GM19324 (cell line): ENCODE results near the gene LZTR1.

Experiments
- ATAC-seq: cut with Tn5 transposase; IDR thresholded peaks from one replicate; pipeline ENCODE4 v1.9.1; 2021; ENCODE audit warnings: mild to moderate bottlenecking, moderate library complexity; ENCODE audit not compliant: unreplicated experiment, low FRiP score

LZTR1 gene

GRCh38 chr22:20949698-20950183 is 32.4 kb upstream of the LZTR1 start:
- no peak for ATAC-seq

GRCh38 chr22:20951151-20951931 is 30.8 kb upstream of the LZTR1 start:
- ATAC-seq, result no peak

- no peak for ATAC-seq
Observed at GRCh38 chr22:20951932-20952380, 30.1 kb upstream of the LZTR1 start.

- no peak for ATAC-seq
Observed at GRCh38 chr22:20952544-20953341, 29.4 kb upstream of the LZTR1 start.

- no peak for ATAC-seq
Observed at GRCh38 chr22:20953342-20953608, 28.8 kb upstream of the LZTR1 start.

GRCh38 chr22:20953668-20954500 is 28.2 kb upstream of the LZTR1 start:
- ATAC-seq, result no peak

- ATAC-seq, result no peak
Observed at GRCh38 chr22:20955548-20955947, 26.5 kb upstream of the LZTR1 start.

- no peak for ATAC-seq
Observed at GRCh38 chr22:20956258-20957101, 25.6 kb upstream of the LZTR1 start.

- ATAC-seq, result no peak
Observed at GRCh38 chr22:20957102-20957682, 24.9 kb upstream of the LZTR1 start.

- no peak for ATAC-seq
Observed at GRCh38 chr22:20957683-20958431, 24.2 kb upstream of the LZTR1 start.

- no peak for ATAC-seq
Observed at GRCh38 chr22:20959578-20960461, 22.3 kb upstream of the LZTR1 start.

- ATAC-seq, result no peak
Observed at GRCh38 chr22:20960609-20961008, 21.5 kb upstream of the LZTR1 start.

GRCh38 chr22:20962491-20962945 is 19.6 kb upstream of the LZTR1 start:
- no peak for ATAC-seq

GRCh38 chr22:20963201-20964052 is 18.7 kb upstream of the LZTR1 start:
- ATAC-seq, result no peak

- no peak for ATAC-seq
Observed at GRCh38 chr22:20964090-20964798, 17.9 kb upstream of the LZTR1 start.

- ATAC-seq, result no peak
Observed at GRCh38 chr22:20964799-20965103, 17.3 kb upstream of the LZTR1 start.
